ENCODE measurements around the gene RNF157. TPM values are rescaled to one million over a fixed set of nuclear protein-coding genes. Genes with fewer than 3 reads are reported as not detected.
A peak's percentile ranks its signal among the peaks of the same experiment; 100 is the strongest.

Gene RNF157
- total and polyA plus RNA-seq, 2 of the 13 experiments (the other 11 are each of a cell fraction or from before 2014, with no cell fraction given) = 0.44 to 1.5 TPM

GRCh38 chr17:76248013-76248782, 7.9 kb upstream of the RNF157 start (continued):
- TF ChIP-seq GPBP1L1 (CRISPR knock-in tag; IDR thresholded peaks at IDR 0.05) (no peak), NR2F2 (IDR thresholded peaks at IDR 0.05; ENCODE audit: borderline replicate concordance, low read depth) (no peak), FUBP1 (CRISPR knock-in tag; IDR thresholded peaks at IDR 0.05; ENCODE audit: borderline replicate concordance) (no peak), ZBTB7A (CRISPR knock-in tag; IDR thresholded peaks at IDR 0.05) (no peak), ZSCAN25 (CRISPR knock-in tag; IDR thresholded peaks at IDR 0.05) (no peak), KDM4B (CRISPR knock-in tag; IDR thresholded peaks at IDR 0.05) (no peak), RNF219 (CRISPR knock-in tag; IDR thresholded peaks at IDR 0.05) (no peak), FOSL2 (CRISPR knock-in tag; IDR thresholded peaks at IDR 0.05) (peak; percentile 18; the same call in 1 of the 2 replicates), ATF6 (CRISPR knock-in tag; conservative IDR thresholded peaks at IDR 0.05) (no peak), MXD1 (CRISPR knock-in tag; IDR thresholded peaks at IDR 0.05) (no peak), NR2F6 (IDR thresholded peaks at IDR 0.05) (no peak), NR2F6 (CRISPR knock-in tag; IDR thresholded peaks at IDR 0.05) (no peak), ZNF572 (CRISPR knock-in tag; IDR thresholded peaks at IDR 0.05) (no peak), PTBP1 (IDR thresholded peaks at IDR 0.05; ENCODE audit: low read depth, low read length, poor library complexity, severe bottlenecking) (no peak), ARID4A (CRISPR knock-in tag; IDR thresholded peaks at IDR 0.05; ENCODE audit: borderline replicate concordance) (peak; percentile 15; the same call in 1 of the 2 replicates), ATF1 (CRISPR knock-in tag; IDR thresholded peaks at IDR 0.05) (no peak)
